GM23338 (cell line): ENCODE results near the gene DIP2C. TPM values are rescaled to one million over a fixed set of nuclear protein-coding genes. Genes with fewer than 3 reads are reported as not detected.

Source experiments
- ATAC-seq: fragments of 200-7000 bp; cut with Tn5 transposase; 3 replicates; pipeline ENCODE4 v1.9.1; 2020
- DNase-seq: peaks from one replicate; pipeline ENCODE4 v3.0.0-alpha.2; 2015; ENCODE audit warnings: low spot score
- H2AFZ ChIP-seq: fragments of 200-600 bp; sonication (generic); 2 replicates; pipeline ENCODE4 v1.8.0; 2016; ENCODE audit warnings: antibody characterized with exemption, mild to moderate bottlenecking, moderate library complexity
- H3F3A ChIP-seq: fragments of 200-600 bp; sonication (generic); replicated peaks from 2 replicates; pipeline ENCODE4 v1.8.0; 2017; ENCODE audit warnings: antibody characterized with exemption, mixed run types, low read depth
- H3K27ac ChIP-seq: fragments of 200-600 bp; sonication (generic); 2 replicates; pipeline ENCODE4 v1.6.1; 2016; ENCODE audit warnings: low read depth
- H3K27me3 ChIP-seq: fragments of 200-600 bp; sonication (generic); 2 replicates; pipeline ENCODE4 v1.8.0; 2016; ENCODE audit warnings: mild to moderate bottlenecking, mixed run types, moderate library complexity; ENCODE audit not compliant: insufficient read depth
- H3K36me3 ChIP-seq: fragments of 200-600 bp; sonication (generic); 2 replicates; pipeline ENCODE4 v1.8.0; 2016; ENCODE audit warnings: mild to moderate bottlenecking; ENCODE audit not compliant: insufficient read depth
- H3K4me1 ChIP-seq: fragments of 200-600 bp; sonication (generic); 2 replicates; pipeline ENCODE4 v1.8.0; 2016; ENCODE audit warnings: mild to moderate bottlenecking, moderate library complexity; ENCODE audit not compliant: insufficient read depth
- H3K4me2 ChIP-seq: fragments of 200-600 bp; sonication (generic); 2 replicates; pipeline ENCODE4 v1.7.1; 2017; ENCODE audit warnings: mixed run types
- H3K4me3 ChIP-seq: fragments of 200-600 bp; sonication (generic); 2 replicates; pipeline ENCODE4 v1.6.1; 2016; ENCODE audit warnings: mixed run types
- H3K79me2 ChIP-seq: fragments of 200-600 bp; sonication (generic); replicated peaks from 2 replicates; pipeline ENCODE4 v1.8.0; 2017; ENCODE audit warnings: mild to moderate bottlenecking; ENCODE audit not compliant: insufficient read depth
- H3K9me2 ChIP-seq: fragments of 200-600 bp; sonication (generic); 2 replicates; pipeline ENCODE4 v1.8.0; 2017; ENCODE audit not compliant: insufficient read depth
- H4K20me1 ChIP-seq: fragments of 200-600 bp; sonication (generic); replicated peaks from 2 replicates; pipeline ENCODE4 v1.8.0; 2017; ENCODE audit warnings: mild to moderate bottlenecking; ENCODE audit not compliant: insufficient read depth
- H3K27ac Mint-ChIP-seq: 2 replicates; pipeline ENCODE4 v1.8.0; 2020; ENCODE audit warnings: inconsistent platforms, mild to moderate bottlenecking, moderate library complexity, mixed read lengths
- H3K27me3 Mint-ChIP-seq: 3 replicates; pipeline ENCODE4 v1.8.0; 2022; ENCODE audit warnings: low read depth, mild to moderate bottlenecking, moderate library complexity, mixed read lengths, inconsistent platforms; ENCODE audit not compliant: insufficient read depth, poor library complexity
- H3K36me3 Mint-ChIP-seq: 3 replicates; pipeline ENCODE4 v1.8.0; 2021; ENCODE audit warnings: low read depth, mild to moderate bottlenecking, inconsistent platforms, moderate library complexity, mixed read lengths
- H3K4me1 Mint-ChIP-seq: 3 replicates; pipeline ENCODE4 v1.8.0; 2020; ENCODE audit warnings: mild to moderate bottlenecking, inconsistent platforms, mixed read lengths
- H3K4me3 Mint-ChIP-seq: 3 replicates; pipeline ENCODE4 v1.8.0; 2021; ENCODE audit warnings: moderate library complexity, mild to moderate bottlenecking, inconsistent platforms, mixed read lengths
- H3K9me3 Mint-ChIP-seq: 3 replicates; pipeline ENCODE4 v1.8.0; 2020; ENCODE audit warnings: moderate library complexity, mild to moderate bottlenecking, inconsistent platforms, mixed read lengths
- CREB1 ChIP-seq: fragments of 250-450 bp; sonication (Bioruptor Pico); IDR thresholded peaks from 2 replicates; pipeline ENCODE4 v1.5.0; 2020; ENCODE audit warnings: low read depth, mild to moderate bottlenecking, moderate library complexity
- EZH2 ChIP-seq: fragments of 200-600 bp; sonication (generic); IDR thresholded peaks from one replicate; pipeline ENCODE4 v1.8.0; 2017; ENCODE audit warnings: antibody characterized with exemption, mild to moderate bottlenecking, low read depth; ENCODE audit not compliant: unreplicated experiment
- EZH2phosphoT487 ChIP-seq: fragments of 200-600 bp; sonication (generic); IDR thresholded peaks from one replicate; pipeline ENCODE4 v1.8.1; 2018; ENCODE audit warnings: antibody characterized with exemption; ENCODE audit not compliant: unreplicated experiment
- JUNB ChIP-seq: IDR thresholded peaks from one replicate; pipeline ENCODE4 v1.6.1; 2016; ENCODE audit warnings: antibody characterized with exemption; ENCODE audit not compliant: unreplicated experiment
- NANOG ChIP-seq: IDR thresholded peaks from 2 replicates; pipeline ENCODE4 v1.6.1; 2016; ENCODE audit warnings: antibody characterized with exemption, borderline replicate concordance
- POLR2AphosphoS5 ChIP-seq: IDR thresholded peaks from 2 replicates; pipeline ENCODE4 v1.6.1; 2016; ENCODE audit warnings: antibody characterized with exemption, low read depth
- STAT1 ChIP-seq: IDR thresholded peaks from one replicate; pipeline ENCODE4 v1.6.1; 2016; ENCODE audit warnings: antibody characterized with exemption; ENCODE audit not compliant: unreplicated experiment
- ZNF114 ChIP-seq: fragments of 250-450 bp; sonication (Bioruptor Pico); IDR thresholded peaks from 2 replicates; pipeline ENCODE4 v1.5.0; 2020; ENCODE audit warnings: mild to moderate bottlenecking, moderate library complexity
- ZNF331 ChIP-seq: fragments of 250-450 bp; sonication (Bioruptor Pico); IDR thresholded peaks from 2 replicates; pipeline ENCODE4 v1.5.0; 2020; ENCODE audit warnings: low read depth, mild to moderate bottlenecking, moderate library complexity
- polyA plus RNA-seq: library from polyadenylated mRNA; unstranded; fragments of >200 nt; fragmentation: Nextera tagmentation; extraction: Ambion mirVana; gene quantifications from 2 replicates; pipeline ENCODE4 v1.2.1, GENCODE V29; 2016
- total RNA-seq: library from RNA; depleted of rRNA; stranded (reverse); fragments of >200 nt; shearing (Covaris generic); gene quantifications from 2 replicates; pipeline ENCODE4 v1.2.3, GENCODE V29; 2014
- TF ChIP-seq, protein P1 (sequence below): IDR thresholded peaks from 2 replicates; pipeline ENCODE4 v1.6.1; 2016; ENCODE audit warnings: antibody characterized with exemption
- TF ChIP-seq, protein P2 (sequence below): fragments of 250-450 bp; sonication (Bioruptor Pico); IDR thresholded peaks from 2 replicates; pipeline ENCODE4 v1.5.0; 2020; ENCODE audit warnings: mild to moderate bottlenecking, moderate library complexity
- TF ChIP-seq, protein P3 (sequence below), 2 experiments: fragments of 200-600 bp in 1 of 2; sonication (generic) in 1 of 2; conservative IDR thresholded peaks; 2 replicates each; pipeline versions ENCODE4 v1.5.1 to v1.6.1; 2016 to 2017; ENCODE audit warnings: antibody characterized with exemption in 2 of 2, low read depth in 2 of 2, mild to moderate bottlenecking in 2 of 2, moderate library complexity in 1 of 2
- TF ChIP-seq, protein P4 (sequence below): IDR thresholded peaks from one replicate; pipeline ENCODE4 v1.6.1; 2018; ENCODE audit warnings: antibody characterized with exemption; ENCODE audit not compliant: unreplicated experiment

Gene DIP2C
- total and polyA plus RNA-seq, 2 experiments from 2014 or later, result 5.1 to 7.7 TPM

DNA sequence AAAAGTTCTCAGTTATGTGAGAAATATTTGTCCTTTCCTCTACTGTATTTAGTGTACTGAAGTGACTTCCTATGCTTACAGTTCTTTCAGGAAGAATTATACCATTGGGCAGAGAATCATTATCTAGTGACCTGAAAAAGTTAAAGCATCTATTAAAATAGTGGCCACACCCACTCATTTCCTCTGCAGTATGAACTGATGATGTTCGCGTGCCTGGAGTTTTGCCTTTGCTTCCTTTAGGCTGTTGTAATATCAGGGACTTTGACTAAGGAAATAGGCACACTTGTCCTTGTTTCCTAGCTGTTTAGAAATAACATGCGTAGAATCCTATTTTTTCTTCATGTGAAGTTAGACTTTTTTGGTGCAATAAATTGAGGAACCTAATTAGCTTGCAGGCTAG is 453.6 kb downstream of the DIP2C start:
- Histone ChIP-seq H3K79me2 (no peaks in the 10 kb centered on the region), H4K20me1 (no peaks in the 10 kb centered on the region), H3K27ac (no peak overlapping the region), H3F3A (no peaks in the 10 kb centered on the region), H2AFZ (no peak overlapping the region), H3K27me3 (no peaks in the 10 kb centered on the region), H3K4me3 (no peak overlapping the region), H3K9me2 (no peaks in the 10 kb centered on the region), H3K36me3 (no peaks in the 10 kb centered on the region), H3K4me2 (no peak overlapping the region), H3K4me1 (no peaks in the 10 kb centered on the region)
- no peak overlapping the region for H3K4me3 Mint-ChIP-seq
- H3K9me3 Mint-ChIP-seq, result no peaks in the 10 kb centered on the region
- no peak for ATAC-seq
- TF ChIP-seq CREB1 (CRISPR knock-in tag) (no peak), STAT1 (no peak), JUNB (no peak), POLR2AphosphoS5 (no peak), NANOG (no peak), ZNF331 (no peak), ZNF114 (CRISPR knock-in tag) (no peak), EZH2phosphoT487 (no peak), EZH2 (no peak)
- TF ChIP-seq, protein P1, sequence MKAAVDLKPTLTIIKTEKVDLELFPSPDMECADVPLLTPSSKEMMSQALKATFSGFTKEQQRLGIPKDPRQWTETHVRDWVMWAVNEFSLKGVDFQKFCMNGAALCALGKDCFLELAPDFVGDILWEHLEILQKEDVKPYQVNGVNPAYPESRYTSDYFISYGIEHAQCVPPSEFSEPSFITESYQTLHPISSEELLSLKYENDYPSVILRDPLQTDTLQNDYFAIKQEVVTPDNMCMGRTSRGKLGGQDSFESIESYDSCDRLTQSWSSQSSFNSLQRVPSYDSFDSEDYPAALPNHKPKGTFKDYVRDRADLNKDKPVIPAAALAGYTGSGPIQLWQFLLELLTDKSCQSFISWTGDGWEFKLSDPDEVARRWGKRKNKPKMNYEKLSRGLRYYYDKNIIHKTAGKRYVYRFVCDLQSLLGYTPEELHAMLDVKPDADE, result no peak
- TF ChIP-seq, protein P2, sequence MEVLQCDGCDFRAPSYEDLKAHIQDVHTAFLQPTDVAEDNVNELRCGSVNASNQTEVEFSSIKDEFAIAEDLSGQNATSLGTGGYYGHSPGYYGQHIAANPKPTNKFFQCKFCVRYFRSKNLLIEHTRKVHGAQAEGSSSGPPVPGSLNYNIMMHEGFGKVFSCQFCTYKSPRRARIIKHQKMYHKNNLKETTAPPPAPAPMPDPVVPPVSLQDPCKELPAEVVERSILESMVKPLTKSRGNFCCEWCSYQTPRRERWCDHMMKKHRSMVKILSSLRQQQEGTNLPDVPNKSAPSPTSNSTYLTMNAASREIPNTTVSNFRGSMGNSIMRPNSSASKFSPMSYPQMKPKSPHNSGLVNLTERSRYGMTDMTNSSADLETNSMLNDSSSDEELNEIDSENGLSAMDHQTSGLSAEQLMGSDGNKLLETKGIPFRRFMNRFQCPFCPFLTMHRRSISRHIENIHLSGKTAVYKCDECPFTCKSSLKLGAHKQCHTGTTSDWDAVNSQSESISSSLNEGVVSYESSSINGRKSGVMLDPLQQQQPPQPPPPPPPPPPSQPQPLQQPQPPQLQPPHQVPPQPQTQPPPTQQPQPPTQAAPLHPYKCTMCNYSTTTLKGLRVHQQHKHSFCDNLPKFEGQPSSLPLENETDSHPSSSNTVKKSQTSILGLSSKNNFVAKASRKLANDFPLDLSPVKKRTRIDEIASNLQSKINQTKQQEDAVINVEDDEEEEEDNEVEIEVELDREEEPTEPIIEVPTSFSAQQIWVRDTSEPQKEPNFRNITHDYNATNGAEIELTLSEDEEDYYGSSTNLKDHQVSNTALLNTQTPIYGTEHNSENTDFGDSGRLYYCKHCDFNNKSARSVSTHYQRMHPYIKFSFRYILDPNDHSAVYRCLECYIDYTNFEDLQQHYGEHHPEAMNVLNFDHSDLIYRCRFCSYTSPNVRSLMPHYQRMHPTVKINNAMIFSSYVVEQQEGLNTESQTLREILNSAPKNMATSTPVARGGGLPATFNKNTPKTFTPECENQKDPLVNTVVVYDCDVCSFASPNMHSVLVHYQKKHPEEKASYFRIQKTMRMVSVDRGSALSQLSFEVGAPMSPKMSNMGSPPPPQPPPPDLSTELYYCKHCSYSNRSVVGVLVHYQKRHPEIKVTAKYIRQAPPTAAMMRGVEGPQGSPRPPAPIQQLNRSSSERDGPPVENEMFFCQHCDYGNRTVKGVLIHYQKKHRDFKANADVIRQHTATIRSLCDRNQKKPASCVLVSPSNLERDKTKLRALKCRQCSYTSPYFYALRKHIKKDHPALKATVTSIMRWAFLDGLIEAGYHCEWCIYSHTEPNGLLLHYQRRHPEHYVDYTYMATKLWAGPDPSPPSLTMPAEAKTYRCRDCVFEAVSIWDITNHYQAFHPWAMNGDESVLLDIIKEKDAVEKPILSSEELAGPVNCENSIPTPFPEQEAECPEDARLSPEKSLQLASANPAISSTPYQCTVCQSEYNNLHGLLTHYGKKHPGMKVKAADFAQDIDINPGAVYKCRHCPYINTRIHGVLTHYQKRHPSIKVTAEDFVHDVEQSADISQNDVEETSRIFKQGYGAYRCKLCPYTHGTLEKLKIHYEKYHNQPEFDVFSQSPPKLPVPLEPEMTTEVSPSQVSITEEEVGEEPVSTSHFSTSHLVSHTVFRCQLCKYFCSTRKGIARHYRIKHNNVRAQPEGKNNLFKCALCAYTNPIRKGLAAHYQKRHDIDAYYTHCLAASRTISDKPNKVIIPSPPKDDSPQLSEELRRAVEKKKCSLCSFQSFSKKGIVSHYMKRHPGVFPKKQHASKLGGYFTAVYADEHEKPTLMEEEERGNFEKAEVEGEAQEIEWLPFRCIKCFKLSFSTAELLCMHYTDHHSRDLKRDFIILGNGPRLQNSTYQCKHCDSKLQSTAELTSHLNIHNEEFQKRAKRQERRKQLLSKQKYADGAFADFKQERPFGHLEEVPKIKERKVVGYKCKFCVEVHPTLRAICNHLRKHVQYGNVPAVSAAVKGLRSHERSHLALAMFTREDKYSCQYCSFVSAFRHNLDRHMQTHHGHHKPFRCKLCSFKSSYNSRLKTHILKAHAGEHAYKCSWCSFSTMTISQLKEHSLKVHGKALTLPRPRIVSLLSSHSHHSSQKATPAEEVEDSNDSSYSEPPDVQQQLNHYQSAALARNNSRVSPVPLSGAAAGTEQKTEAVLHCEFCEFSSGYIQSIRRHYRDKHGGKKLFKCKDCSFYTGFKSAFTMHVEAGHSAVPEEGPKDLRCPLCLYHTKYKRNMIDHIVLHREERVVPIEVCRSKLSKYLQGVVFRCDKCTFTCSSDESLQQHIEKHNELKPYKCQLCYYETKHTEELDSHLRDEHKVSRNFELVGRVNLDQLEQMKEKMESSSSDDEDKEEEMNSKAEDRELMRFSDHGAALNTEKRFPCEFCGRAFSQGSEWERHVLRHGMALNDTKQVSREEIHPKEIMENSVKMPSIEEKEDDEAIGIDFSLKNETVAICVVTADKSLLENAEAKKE (CRISPR knock-in tag), result no peak
- TF ChIP-seq, protein P3, sequence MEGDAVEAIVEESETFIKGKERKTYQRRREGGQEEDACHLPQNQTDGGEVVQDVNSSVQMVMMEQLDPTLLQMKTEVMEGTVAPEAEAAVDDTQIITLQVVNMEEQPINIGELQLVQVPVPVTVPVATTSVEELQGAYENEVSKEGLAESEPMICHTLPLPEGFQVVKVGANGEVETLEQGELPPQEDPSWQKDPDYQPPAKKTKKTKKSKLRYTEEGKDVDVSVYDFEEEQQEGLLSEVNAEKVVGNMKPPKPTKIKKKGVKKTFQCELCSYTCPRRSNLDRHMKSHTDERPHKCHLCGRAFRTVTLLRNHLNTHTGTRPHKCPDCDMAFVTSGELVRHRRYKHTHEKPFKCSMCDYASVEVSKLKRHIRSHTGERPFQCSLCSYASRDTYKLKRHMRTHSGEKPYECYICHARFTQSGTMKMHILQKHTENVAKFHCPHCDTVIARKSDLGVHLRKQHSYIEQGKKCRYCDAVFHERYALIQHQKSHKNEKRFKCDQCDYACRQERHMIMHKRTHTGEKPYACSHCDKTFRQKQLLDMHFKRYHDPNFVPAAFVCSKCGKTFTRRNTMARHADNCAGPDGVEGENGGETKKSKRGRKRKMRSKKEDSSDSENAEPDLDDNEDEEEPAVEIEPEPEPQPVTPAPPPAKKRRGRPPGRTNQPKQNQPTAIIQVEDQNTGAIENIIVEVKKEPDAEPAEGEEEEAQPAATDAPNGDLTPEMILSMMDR (conservative IDR thresholded peaks at IDR 0.05; ENCODE audit: low read depth in 2 of 2), result no peak
- TF ChIP-seq, protein P4, sequence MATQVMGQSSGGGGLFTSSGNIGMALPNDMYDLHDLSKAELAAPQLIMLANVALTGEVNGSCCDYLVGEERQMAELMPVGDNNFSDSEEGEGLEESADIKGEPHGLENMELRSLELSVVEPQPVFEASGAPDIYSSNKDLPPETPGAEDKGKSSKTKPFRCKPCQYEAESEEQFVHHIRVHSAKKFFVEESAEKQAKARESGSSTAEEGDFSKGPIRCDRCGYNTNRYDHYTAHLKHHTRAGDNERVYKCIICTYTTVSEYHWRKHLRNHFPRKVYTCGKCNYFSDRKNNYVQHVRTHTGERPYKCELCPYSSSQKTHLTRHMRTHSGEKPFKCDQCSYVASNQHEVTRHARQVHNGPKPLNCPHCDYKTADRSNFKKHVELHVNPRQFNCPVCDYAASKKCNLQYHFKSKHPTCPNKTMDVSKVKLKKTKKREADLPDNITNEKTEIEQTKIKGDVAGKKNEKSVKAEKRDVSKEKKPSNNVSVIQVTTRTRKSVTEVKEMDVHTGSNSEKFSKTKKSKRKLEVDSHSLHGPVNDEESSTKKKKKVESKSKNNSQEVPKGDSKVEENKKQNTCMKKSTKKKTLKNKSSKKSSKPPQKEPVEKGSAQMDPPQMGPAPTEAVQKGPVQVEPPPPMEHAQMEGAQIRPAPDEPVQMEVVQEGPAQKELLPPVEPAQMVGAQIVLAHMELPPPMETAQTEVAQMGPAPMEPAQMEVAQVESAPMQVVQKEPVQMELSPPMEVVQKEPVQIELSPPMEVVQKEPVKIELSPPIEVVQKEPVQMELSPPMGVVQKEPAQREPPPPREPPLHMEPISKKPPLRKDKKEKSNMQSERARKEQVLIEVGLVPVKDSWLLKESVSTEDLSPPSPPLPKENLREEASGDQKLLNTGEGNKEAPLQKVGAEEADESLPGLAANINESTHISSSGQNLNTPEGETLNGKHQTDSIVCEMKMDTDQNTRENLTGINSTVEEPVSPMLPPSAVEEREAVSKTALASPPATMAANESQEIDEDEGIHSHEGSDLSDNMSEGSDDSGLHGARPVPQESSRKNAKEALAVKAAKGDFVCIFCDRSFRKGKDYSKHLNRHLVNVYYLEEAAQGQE, result no peak
- no peaks in the 10 kb centered on the region; the same call in 2 of the 3 replicates for H3K36me3 Mint-ChIP-seq
- no peak overlapping the region for H3K27ac Mint-ChIP-seq
- H3K4me1 Mint-ChIP-seq, result no peaks in the 10 kb centered on the region; the same call in 1 of the 3 replicates
- no peak for DNase-seq
- peaks cover 3% of the 10 kb centered on the region for H3K27me3 Mint-ChIP-seq
